Measurements from ENCODE around the gene RBM33.

DNA sequence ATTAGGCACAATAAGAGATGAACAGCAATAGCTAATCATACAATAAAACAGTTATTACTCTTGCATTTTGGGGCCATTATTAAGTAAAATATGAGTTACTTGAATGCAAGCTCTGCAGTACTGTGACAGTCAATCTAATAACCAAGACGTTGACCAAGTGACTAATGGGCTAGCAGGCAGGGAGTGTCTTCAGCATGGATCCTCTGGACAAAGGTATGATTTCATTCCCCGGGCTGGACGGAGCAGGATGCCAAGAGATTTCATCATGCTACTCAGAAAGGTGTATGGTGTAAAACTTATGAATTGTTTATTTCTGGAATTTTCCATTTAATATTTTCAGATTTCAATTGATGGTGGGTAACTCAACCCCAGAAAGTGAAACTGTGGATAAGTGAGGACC is 86.9 kb downstream of the RBM33 start:
- TF ChIP-seq CTCF (optimal IDR thresholded peaks at IDR 0.05 in 1 of 3, IDR thresholded peaks at IDR 0.05 in 1 of 3, conservative IDR thresholded peaks at IDR 0.05 in 1 of 3; ENCODE audit: extremely low read depth in 1 of 3, insufficient read depth in 2 of 3, low read length in 3 of 3), result no peak
- TF ChIP-seq EZH2 (IDR thresholded peaks at IDR 0.05; ENCODE audit: low read length), result no peak
